MM.1S (cell line): ENCODE measurements around the gene STARD3.

Source experiments
- DNase-seq: peaks from one replicate; pipeline ENCODE4 v3.0.0-alpha.2; 2015
- H2AFZ ChIP-seq: fragments of 300-600 bp; sonication (generic); 2 replicates; pipeline ENCODE4 v1.6.0; 2016; ENCODE audit warnings: antibody characterized with exemption, low read length
- H3F3A ChIP-seq: fragments of 300-600 bp; sonication (generic); 2 replicates; pipeline ENCODE4 v1.6.1; 2016; ENCODE audit warnings: mild to moderate bottlenecking, antibody characterized with exemption, low read length, moderate library complexity, mixed read lengths; ENCODE audit not compliant: insufficient read depth
- H3K27ac ChIP-seq: fragments of 300-600 bp; sonication (generic); 2 replicates; pipeline ENCODE4 v1.5.1; 2016; ENCODE audit warnings: mild to moderate bottlenecking, low read length
- H3K27me3 ChIP-seq: fragments of 300-600 bp; sonication (generic); replicated peaks from 2 replicates; pipeline ENCODE4 v1.6.0; 2016; ENCODE audit warnings: low read length; ENCODE audit not compliant: insufficient read depth
- H3K36me3 ChIP-seq: fragments of 300-600 bp; sonication (generic); replicated peaks from 2 replicates; pipeline ENCODE4 v1.6.1; 2016; ENCODE audit warnings: mild to moderate bottlenecking, low read length, mixed read lengths; ENCODE audit not compliant: insufficient read depth
- H3K4me1 ChIP-seq: fragments of 300-600 bp; sonication (generic); 2 replicates; pipeline ENCODE4 v1.6.1; 2016; ENCODE audit warnings: low read length, mixed read lengths
- H3K4me2 ChIP-seq: fragments of 300-600 bp; sonication (generic); 2 replicates; pipeline ENCODE4 v1.6.0; 2016; ENCODE audit warnings: low read depth, low read length
- H3K4me3 ChIP-seq: fragments of 300-600 bp; sonication (generic); 2 replicates; pipeline ENCODE4 v1.5.1; 2016; ENCODE audit warnings: low read length, mixed read lengths
- H3K79me2 ChIP-seq: fragments of 300-600 bp; sonication (generic); 2 replicates; pipeline ENCODE4 v1.6.1; 2016; ENCODE audit warnings: mixed run types, low read length, mixed read lengths
- H3K9ac ChIP-seq: fragments of 300-600 bp; sonication (generic); 2 replicates; pipeline ENCODE4 v1.6.1; 2016; ENCODE audit warnings: low read length, mixed read lengths
- H3K9me2 ChIP-seq: fragments of 300-600 bp; sonication (generic); replicated peaks from 2 replicates; pipeline ENCODE4 v1.6.1; 2016; ENCODE audit warnings: mild to moderate bottlenecking, low read length, mixed read lengths; ENCODE audit not compliant: insufficient read depth
- H3K9me3 ChIP-seq: fragments of 300-600 bp; sonication (generic); replicated peaks from 2 replicates; pipeline ENCODE4 v1.6.1; 2016; ENCODE audit warnings: mild to moderate bottlenecking, low read length, mixed read lengths; ENCODE audit not compliant: insufficient read depth
- H4K20me1 ChIP-seq: fragments of 300-600 bp; sonication (generic); 2 replicates; pipeline ENCODE4 v1.6.1; 2016; ENCODE audit warnings: mild to moderate bottlenecking, low read length, moderate library complexity, mixed read lengths; ENCODE audit not compliant: insufficient read depth
- EZH2 ChIP-seq: fragments of 300-600 bp; sonication (generic); optimal IDR thresholded peaks from 2 replicates; pipeline ENCODE3; 2017; ENCODE audit warnings: low read depth, mild to moderate bottlenecking, antibody characterized with exemption, low read length, mixed read lengths
- EZH2phosphoT487 ChIP-seq: fragments of 300-600 bp; sonication (generic); IDR thresholded peaks from 2 replicates; pipeline ENCODE4 v1.6.1; 2018; ENCODE audit warnings: antibody characterized with exemption, low read length
- TF ChIP-seq, protein P1 (sequence below): fragments of 300-600 bp; sonication (generic); IDR thresholded peaks from 2 replicates; pipeline ENCODE4 v1.5.1; 2016; ENCODE audit warnings: antibody characterized with exemption, low read length, mixed read lengths

Gene STARD3

DNA sequence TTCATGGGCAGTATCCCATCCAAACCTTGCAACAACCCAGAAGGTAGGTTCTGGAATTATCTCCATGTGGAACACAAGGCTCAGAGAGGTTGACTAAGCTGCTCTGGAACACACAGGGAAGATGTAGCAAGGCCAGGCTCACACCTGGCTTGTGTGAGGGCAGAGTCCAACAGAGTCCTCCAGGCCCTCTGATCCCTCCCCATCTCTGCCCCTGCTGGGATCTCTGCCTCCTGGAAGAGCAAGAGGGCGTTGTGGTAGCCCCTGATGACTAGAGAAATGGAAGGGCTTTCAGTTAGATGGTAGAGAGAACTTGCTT, 17.2 kb upstream of the STARD3 start:
- no peak for DNase-seq
- H3K27ac ChIP-seq = no peak overlapping the region
- peaks cover 20% of the 10 kb centered on the region for H3K4me1 ChIP-seq
- H3F3A ChIP-seq = peaks cover 10% of the 10 kb centered on the region; the same call in 1 of the 2 replicates
- peaks cover 13% of the 10 kb centered on the region for H3K27me3 ChIP-seq
- no peaks in the 10 kb centered on the region for H3K36me3 ChIP-seq
- no peaks in the 10 kb centered on the region for H3K9me3 ChIP-seq
- H3K4me2 ChIP-seq = no peak overlapping the region
- no peak overlapping the region for H3K4me3 ChIP-seq
- no peaks in the 10 kb centered on the region for H4K20me1 ChIP-seq
- H3K9ac ChIP-seq = no peak overlapping the region
- TF ChIP-seq EZH2 (no peak), EZH2phosphoT487 (no peak)
- TF ChIP-seq, protein P1, sequence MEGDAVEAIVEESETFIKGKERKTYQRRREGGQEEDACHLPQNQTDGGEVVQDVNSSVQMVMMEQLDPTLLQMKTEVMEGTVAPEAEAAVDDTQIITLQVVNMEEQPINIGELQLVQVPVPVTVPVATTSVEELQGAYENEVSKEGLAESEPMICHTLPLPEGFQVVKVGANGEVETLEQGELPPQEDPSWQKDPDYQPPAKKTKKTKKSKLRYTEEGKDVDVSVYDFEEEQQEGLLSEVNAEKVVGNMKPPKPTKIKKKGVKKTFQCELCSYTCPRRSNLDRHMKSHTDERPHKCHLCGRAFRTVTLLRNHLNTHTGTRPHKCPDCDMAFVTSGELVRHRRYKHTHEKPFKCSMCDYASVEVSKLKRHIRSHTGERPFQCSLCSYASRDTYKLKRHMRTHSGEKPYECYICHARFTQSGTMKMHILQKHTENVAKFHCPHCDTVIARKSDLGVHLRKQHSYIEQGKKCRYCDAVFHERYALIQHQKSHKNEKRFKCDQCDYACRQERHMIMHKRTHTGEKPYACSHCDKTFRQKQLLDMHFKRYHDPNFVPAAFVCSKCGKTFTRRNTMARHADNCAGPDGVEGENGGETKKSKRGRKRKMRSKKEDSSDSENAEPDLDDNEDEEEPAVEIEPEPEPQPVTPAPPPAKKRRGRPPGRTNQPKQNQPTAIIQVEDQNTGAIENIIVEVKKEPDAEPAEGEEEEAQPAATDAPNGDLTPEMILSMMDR = no peak
- H2AFZ ChIP-seq = no peak overlapping the region
- no peaks in the 10 kb centered on the region for H3K9me2 ChIP-seq
- no peaks in the 10 kb centered on the region for H3K79me2 ChIP-seq

DNA sequence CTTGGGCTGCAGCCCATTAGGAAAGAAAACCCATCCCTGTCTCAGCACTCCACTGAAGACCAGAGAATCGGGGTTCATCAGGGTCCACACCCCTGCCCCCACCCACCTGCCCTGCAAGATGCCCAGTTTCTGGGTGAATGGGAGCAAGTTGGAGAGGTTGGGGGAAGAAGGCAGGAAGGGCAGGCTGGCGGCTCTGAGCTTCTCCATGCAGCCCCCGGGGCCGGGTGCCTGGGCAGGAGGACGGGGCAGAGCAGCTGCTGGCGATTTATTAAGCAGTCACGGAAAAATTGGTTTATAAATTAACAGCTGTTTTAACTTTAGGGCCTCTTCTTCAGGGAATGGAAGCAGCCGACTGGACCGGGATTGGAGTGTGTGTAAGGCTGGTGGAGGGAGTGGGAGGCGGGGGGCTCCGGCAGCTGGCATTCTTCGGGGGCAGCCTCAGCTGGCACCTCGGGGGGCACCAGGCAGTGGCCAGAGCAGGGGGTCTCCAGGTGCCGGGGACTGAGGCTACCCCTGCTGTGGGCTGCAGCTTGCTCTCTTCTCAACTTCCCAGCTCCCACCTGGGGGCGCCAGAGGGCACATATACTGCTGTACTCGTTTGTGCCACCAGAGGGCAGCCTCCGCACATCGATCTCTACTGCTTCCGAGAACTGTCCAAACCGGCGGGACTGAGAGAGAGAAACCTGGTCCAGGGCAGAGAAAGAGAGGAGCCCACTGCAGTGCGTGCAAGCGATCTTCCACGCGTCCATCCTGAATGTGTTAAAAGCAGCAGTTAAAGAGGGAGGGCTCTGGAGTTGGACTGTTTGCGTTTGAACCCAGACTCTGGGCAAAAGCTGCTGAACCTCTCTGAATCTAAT, 15.2 kb upstream of the STARD3 start:
- Histone ChIP-seq H3K27ac (peak overlapping the region; percentile 41; the same call in 1 of the 2 replicates), H2AFZ (peak overlapping the region; percentile 73), H3K9ac (peak overlapping the region; percentile 13; the same call in 1 of the 2 replicates), H4K20me1 (no peaks in the 10 kb centered on the region), H3K27me3 (peaks cover 23% of the 10 kb centered on the region), H3K4me3 (peak overlapping the region; percentile 48), H3K9me2 (no peaks in the 10 kb centered on the region), H3K4me1 (peaks cover 20% of the 10 kb centered on the region), H3K4me2 (peak overlapping the region; percentile 87), H3K36me3 (no peaks in the 10 kb centered on the region), H3K9me3 (no peaks in the 10 kb centered on the region), H3K79me2 (no peaks in the 10 kb centered on the region), H3F3A (peaks cover 10% of the 10 kb centered on the region; the same call in 1 of the 2 replicates)
- TF ChIP-seq, protein P1 = peak; percentile 100
- TF ChIP-seq EZH2phosphoT487 = no peak
- peak; percentile 83 for DNase-seq

DNA sequence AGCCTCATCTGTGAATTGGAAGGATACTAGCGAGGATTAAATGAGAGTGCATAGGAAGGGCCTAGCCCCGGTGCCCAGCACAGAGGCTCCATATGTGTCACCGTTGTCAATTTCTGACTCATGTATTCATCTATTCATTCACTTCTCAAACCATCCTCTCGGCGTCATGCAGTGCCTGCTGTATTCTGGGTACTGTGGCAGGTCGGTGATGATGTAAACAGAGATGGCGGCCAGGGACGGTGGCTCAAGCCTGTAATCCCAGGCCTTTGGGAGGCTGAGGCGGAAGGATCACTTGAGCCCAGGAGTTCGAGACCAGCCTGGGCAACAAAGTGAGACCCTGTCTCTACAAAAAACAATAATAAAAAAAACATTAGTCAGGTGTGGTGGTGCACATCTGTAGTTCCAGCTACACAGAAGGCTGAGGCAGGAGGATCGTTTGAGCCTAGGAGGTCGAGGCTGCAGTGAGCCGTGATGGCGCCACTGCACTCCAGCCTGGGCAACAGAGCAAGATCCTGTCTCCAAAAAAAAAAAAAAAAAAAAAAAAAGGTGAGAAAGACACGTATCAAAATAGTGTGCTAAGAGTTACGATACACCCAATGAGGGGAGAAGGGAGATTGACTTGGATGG, 14.5 kb upstream of the STARD3 start:
- Histone ChIP-seq H3K27me3 (peaks cover 23% of the 10 kb centered on the region), H3K9ac (peak overlapping the region; percentile 13; the same call in 1 of the 2 replicates), H2AFZ (peak overlapping the region; percentile 73), H3K9me3 (no peaks in the 10 kb centered on the region), H3K9me2 (no peaks in the 10 kb centered on the region), H4K20me1 (no peaks in the 10 kb centered on the region), H3K36me3 (no peaks in the 10 kb centered on the region), H3F3A (peaks cover 10% of the 10 kb centered on the region; the same call in 1 of the 2 replicates), H3K79me2 (no peaks in the 10 kb centered on the region), H3K4me1 (peaks cover 17% of the 10 kb centered on the region), H3K4me2 (peak overlapping the region; percentile 87), H3K27ac (peak overlapping the region; percentile 41; the same call in 1 of the 2 replicates), H3K4me3 (peak overlapping the region; percentile 48)
- TF ChIP-seq EZH2 = no peak
- TF ChIP-seq EZH2phosphoT487 = no peak
- TF ChIP-seq, protein P1 = no peak
- peak; percentile 27 for DNase-seq
